Prostate gland (tissue), 2 donors: ENCODE measurements around the gene SP9. TPM values are rescaled to one million over a fixed set of nuclear protein-coding genes. Genes with fewer than 3 reads are reported as not detected.

ENCODE experiments used
- DNase-seq: peaks from one replicate; pipeline ENCODE4 v3.0.0-alpha.2; 2019; ENCODE audit warnings: low spot score
- H3K27ac ChIP-seq, 2 donors: fragments of 200-600 bp; sonication (generic); 2 replicates each; pipeline ENCODE4 v1.5.1; 2017 to 2019
- H3K27me3 ChIP-seq: fragments of 200-600 bp; sonication (generic); replicated peaks from 2 replicates; pipeline ENCODE4 v1.5.1; 2019; ENCODE audit not compliant: insufficient read depth
- H3K36me3 ChIP-seq, 2 donors: fragments of 200-600 bp; sonication (generic); 1 replicate in 1 of 2; 2 replicates in 1 of 2; pipeline versions ENCODE4 v1.5.1 to v1.8.1; 2017 to 2019
- H3K4me1 ChIP-seq: fragments of 200-600 bp; sonication (generic); replicated peaks from 2 replicates; pipeline ENCODE4 v1.5.1; 2019
- H3K4me3 ChIP-seq, 2 donors: fragments of 200-600 bp; sonication (generic); 2 replicates each; pipeline ENCODE4 v1.5.1; 2017 to 2019
- H3K9me3 ChIP-seq: fragments of 200-600 bp; sonication (generic); 2 replicates; pipeline ENCODE4 v1.5.1; 2017
- CTCF ChIP-seq, 4 experiments: fragments of 200-600 bp in 2 of 4; fragments of 450-650 bp in 2 of 4; sonication (generic) in 2 of 4; IDR thresholded peaks; 1 replicate in 3 of 4; 2 replicates in 1 of 4; pipeline ENCODE4 v1.5.1; 2016 to 2019; ENCODE audit warnings: antibody characterized with exemption in 4 of 4, mild to moderate bottlenecking in 2 of 4, moderate library complexity in 2 of 4
- POLR2A ChIP-seq: fragments of 450-650 bp; IDR thresholded peaks from one replicate; pipeline ENCODE4 v1.6.1; 2016; ENCODE audit warnings: antibody characterized with exemption, mild to moderate bottlenecking
- POLR2AphosphoS5 ChIP-seq: sonication (generic); formaldehyde crosslinking; IDR thresholded peaks from one replicate; pipeline ENCODE4 v1.6.1; 2017; ENCODE audit warnings: antibody characterized with exemption
- WGBS: methylation state at CpG from one replicate; pipeline ENCODE4 v1.1.5; 2018; 5-methylcytosine and 5-hydroxymethylcytosine counted together
- intact Hi-C: fragments of 100-400 bp; cut with DNase I; formaldehyde crosslinking; loops from one replicate; pipeline ENCODE4 v1.14.2; 2022
- total RNA-seq, 2 donors: library from RNA; depleted of rRNA; stranded (reverse); fragments of >200 nt; gene quantifications; one replicate each; pipeline ENCODE4 v1.1.0, GENCODE V29; 2016

The SP9 gene
- total RNA-seq, 2 donors from 2014 or later = 0.40 TPM; not detected in 1

GRCh38 chr2:174342686-174343342, 8.1 kb downstream of the SP9 start:
- no peaks in the 10 kb centered on the region for H3K4me1 ChIP-seq
- no peaks in the 10 kb centered on the region for H3K36me3 ChIP-seq
- no peaks in the 10 kb centered on the region for H3K9me3 ChIP-seq
- H3K27ac ChIP-seq = no peak overlapping the region
- TF ChIP-seq POLR2AphosphoS5 = peak; percentile 3
- TF ChIP-seq POLR2A = no peak
- H3K27me3 ChIP-seq = peaks cover 48% of the 10 kb centered on the region
- no peak for DNase-seq
- intact Hi-C loops = loop anchor here (5.0 kb wide), 2 partner anchors 376 to 941 kb away; partner anchors contain the start of gene SP3
- 9% methylated on average over 29 of the region's 29 CpGs for WGBS
- H3K4me3 ChIP-seq = no peak overlapping the region

- TF ChIP-seq CTCF (IDR thresholded peaks at IDR 0.05) (no peak), POLR2AphosphoS5 (no peak), POLR2A (no peak)
- Histone ChIP-seq H3K36me3 (peaks cover under 1 to 1% of the 10 kb centered on the region in 2 donors), H3K4me1 (no peaks in the 10 kb centered on the region), H3K4me3 (no peak overlapping the region), H3K27me3 (peaks cover 43% of the 10 kb centered on the region), H3K9me3 (no peaks in the 10 kb centered on the region), H3K27ac (no peak overlapping the region)
- DNase-seq = no peak
- 14% methylated on average over 6 of the region's 6 CpGs for WGBS
- intact Hi-C loops = loop anchor here (5.0 kb wide), 2 partner anchors 376 to 941 kb away; partner anchors contain the start of gene SP3
These were observed 8.5 kb downstream of the SP9 start for GRCh38 chr2:174343343-174343622.

- Histone ChIP-seq H3K36me3 (peaks cover 5 to 6% of the 10 kb centered on the region in 2 donors), H3K27ac (no peak overlapping the region), H3K4me1 (no peaks in the 10 kb centered on the region), H3K9me3 (no peaks in the 10 kb centered on the region), H3K4me3 (no peak overlapping the region), H3K27me3 (peaks cover 38% of the 10 kb centered on the region)
- WGBS = 28% methylated on average over 52 of the region's 57 CpGs
- intact Hi-C loops = loop anchor here (5.0 kb wide), 2 partner anchors 377 to 942 kb away; partner anchors contain the start of gene SP3
- TF ChIP-seq POLR2A (no peak), POLR2AphosphoS5 (no peak), CTCF (IDR thresholded peaks at IDR 0.05) (no peak)
- no peak for DNase-seq
These were observed 9.1 kb downstream of the SP9 start for GRCh38 chr2:174343623-174344455.

- peaks cover 5 to 6% of the 10 kb centered on the region in 2 donors for H3K36me3 ChIP-seq
- WGBS = 63% methylated on average over 14 of the region's 14 CpGs
- H3K27ac ChIP-seq = no peak overlapping the region
- no peaks in the 10 kb centered on the region for H3K4me1 ChIP-seq
- no peak overlapping the region for H3K4me3 ChIP-seq
- TF ChIP-seq POLR2A (no peak), POLR2AphosphoS5 (no peak), CTCF (IDR thresholded peaks at IDR 0.05) (peak in 2 of 4 experiments; percentile 22 to 34)
- H3K27me3 ChIP-seq = peaks cover 29% of the 10 kb centered on the region
- intact Hi-C loops = loop anchor here (5.0 kb wide), 2 partner anchors 378 to 943 kb away; partner anchors contain the start of gene SP3
- H3K9me3 ChIP-seq = no peaks in the 10 kb centered on the region
- no peak for DNase-seq
These were observed 10.1 kb downstream of the SP9 start for GRCh38 chr2:174344716-174345461.

GRCh38 chr2:174350018-174350417, 15.3 kb downstream of the SP9 start:
- WGBS = 82% methylated on average over 2 of the region's 2 CpGs
- TF ChIP-seq POLR2AphosphoS5 = no peak
- no peak for TF ChIP-seq POLR2A
- peaks cover 5 to 6% of the 10 kb centered on the region in 2 donors for H3K36me3 ChIP-seq

More at GRCh38 chr2:174350018-174350417, 15.3 kb downstream of the SP9 start:
- DNase-seq = no peak
- no peaks in the 10 kb centered on the region for H3K27me3 ChIP-seq
- H3K4me1 ChIP-seq = no peaks in the 10 kb centered on the region
- H3K9me3 ChIP-seq = no peaks in the 10 kb centered on the region
- no peak overlapping the region for H3K27ac ChIP-seq
- no peak overlapping the region for H3K4me3 ChIP-seq
- intact Hi-C loops = no loop called here
